HepG2 (cell line): ENCODE measurements around the gene GPATCH8.

Experiments
- EZH2 ChIP-seq: conservative IDR thresholded peaks from 2 replicates; pipeline ENCODE4 v1.6.1; 2012; ENCODE audit warnings: mild to moderate bottlenecking, low read depth, low read length, moderate library complexity
- FOSL1 ChIP-seq: sonication (generic); formaldehyde crosslinking; IDR thresholded peaks from 2 replicates; pipeline ENCODE4 v1.9.0; 2021; ENCODE audit warnings: missing genetic modification reagents, borderline replicate concordance
- KAT7 ChIP-seq: IDR thresholded peaks from 2 replicates; pipeline ENCODE4 v1.6.1; 2018; ENCODE audit warnings: borderline replicate concordance, missing compliant biosample characterization
- ZKSCAN1 ChIP-seq: fragments of 150-350 bp; IDR thresholded peaks from 2 replicates; pipeline ENCODE4 v1.6.1; 2014; ENCODE audit warnings: low read length
- ZNF264 ChIP-seq: sonication (generic); formaldehyde crosslinking; IDR thresholded peaks from 2 replicates; pipeline ENCODE4 v1.4.0; 2020; ENCODE audit warnings: missing genetic modification reagents
- TF ChIP-seq, protein P1 (sequence below): sonication (generic); formaldehyde crosslinking; IDR thresholded peaks from 2 replicates; pipeline ENCODE4 v1.5.0; 2020; ENCODE audit warnings: mild to moderate bottlenecking, missing genetic modification reagents, moderate library complexity
- TF ChIP-seq, protein P2 (sequence below): sonication (generic); formaldehyde crosslinking; IDR thresholded peaks from 2 replicates; pipeline ENCODE4 v1.4.0; 2020; ENCODE audit warnings: missing genetic modification reagents, mild to moderate bottlenecking, borderline replicate concordance

DNA sequence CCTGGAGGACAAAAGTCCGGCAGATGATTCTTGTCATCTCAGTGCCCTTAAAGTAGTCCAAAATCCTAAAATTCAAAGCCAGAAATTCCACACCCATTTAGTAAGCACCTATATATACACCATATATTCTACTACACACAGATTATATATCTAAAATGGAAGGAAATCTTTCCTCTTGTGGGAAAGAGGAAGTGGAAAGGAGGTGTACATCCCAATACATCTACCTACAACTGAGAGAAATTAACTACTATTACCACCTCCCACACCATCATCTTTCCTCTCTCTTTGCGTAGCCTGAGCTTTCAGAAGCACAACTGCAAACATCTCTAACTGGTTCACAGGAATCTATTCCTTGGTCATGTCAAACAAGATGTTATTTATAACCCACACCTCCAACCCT lies 108.4 kb downstream of the GPATCH8 start:
- TF ChIP-seq, protein P1, sequence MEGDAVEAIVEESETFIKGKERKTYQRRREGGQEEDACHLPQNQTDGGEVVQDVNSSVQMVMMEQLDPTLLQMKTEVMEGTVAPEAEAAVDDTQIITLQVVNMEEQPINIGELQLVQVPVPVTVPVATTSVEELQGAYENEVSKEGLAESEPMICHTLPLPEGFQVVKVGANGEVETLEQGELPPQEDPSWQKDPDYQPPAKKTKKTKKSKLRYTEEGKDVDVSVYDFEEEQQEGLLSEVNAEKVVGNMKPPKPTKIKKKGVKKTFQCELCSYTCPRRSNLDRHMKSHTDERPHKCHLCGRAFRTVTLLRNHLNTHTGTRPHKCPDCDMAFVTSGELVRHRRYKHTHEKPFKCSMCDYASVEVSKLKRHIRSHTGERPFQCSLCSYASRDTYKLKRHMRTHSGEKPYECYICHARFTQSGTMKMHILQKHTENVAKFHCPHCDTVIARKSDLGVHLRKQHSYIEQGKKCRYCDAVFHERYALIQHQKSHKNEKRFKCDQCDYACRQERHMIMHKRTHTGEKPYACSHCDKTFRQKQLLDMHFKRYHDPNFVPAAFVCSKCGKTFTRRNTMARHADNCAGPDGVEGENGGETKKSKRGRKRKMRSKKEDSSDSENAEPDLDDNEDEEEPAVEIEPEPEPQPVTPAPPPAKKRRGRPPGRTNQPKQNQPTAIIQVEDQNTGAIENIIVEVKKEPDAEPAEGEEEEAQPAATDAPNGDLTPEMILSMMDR (CRISPR knock-in tag) = no peak
- TF ChIP-seq EZH2 (no peak), ZNF264 (CRISPR knock-in tag) (no peak), ZKSCAN1 (no peak), FOSL1 (CRISPR knock-in tag) (no peak), KAT7 (CRISPR knock-in tag) (no peak)
- TF ChIP-seq, protein P2, sequence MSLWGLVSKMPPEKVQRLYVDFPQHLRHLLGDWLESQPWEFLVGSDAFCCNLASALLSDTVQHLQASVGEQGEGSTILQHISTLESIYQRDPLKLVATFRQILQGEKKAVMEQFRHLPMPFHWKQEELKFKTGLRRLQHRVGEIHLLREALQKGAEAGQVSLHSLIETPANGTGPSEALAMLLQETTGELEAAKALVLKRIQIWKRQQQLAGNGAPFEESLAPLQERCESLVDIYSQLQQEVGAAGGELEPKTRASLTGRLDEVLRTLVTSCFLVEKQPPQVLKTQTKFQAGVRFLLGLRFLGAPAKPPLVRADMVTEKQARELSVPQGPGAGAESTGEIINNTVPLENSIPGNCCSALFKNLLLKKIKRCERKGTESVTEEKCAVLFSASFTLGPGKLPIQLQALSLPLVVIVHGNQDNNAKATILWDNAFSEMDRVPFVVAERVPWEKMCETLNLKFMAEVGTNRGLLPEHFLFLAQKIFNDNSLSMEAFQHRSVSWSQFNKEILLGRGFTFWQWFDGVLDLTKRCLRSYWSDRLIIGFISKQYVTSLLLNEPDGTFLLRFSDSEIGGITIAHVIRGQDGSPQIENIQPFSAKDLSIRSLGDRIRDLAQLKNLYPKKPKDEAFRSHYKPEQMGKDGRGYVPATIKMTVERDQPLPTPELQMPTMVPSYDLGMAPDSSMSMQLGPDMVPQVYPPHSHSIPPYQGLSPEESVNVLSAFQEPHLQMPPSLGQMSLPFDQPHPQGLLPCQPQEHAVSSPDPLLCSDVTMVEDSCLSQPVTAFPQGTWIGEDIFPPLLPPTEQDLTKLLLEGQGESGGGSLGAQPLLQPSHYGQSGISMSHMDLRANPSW (CRISPR knock-in tag) = no peak
